NCI-H2107 (cell line): Measurements from ENCODE around the gene RBM7.

ENCODE experiments used
- DNase-seq: peaks from one replicate; lab custom pipeline; 2025; lab: John Stamatoyannopoulos, UW

RBM7 gene, protein sequence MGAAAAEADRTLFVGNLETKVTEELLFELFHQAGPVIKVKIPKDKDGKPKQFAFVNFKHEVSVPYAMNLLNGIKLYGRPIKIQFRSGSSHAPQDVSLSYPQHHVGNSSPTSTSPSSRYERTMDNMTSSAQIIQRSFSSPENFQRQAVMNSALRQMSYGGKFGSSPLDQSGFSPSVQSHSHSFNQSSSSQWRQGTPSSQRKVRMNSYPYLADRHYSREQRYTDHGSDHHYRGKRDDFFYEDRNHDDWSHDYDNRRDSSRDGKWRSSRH

DNA sequence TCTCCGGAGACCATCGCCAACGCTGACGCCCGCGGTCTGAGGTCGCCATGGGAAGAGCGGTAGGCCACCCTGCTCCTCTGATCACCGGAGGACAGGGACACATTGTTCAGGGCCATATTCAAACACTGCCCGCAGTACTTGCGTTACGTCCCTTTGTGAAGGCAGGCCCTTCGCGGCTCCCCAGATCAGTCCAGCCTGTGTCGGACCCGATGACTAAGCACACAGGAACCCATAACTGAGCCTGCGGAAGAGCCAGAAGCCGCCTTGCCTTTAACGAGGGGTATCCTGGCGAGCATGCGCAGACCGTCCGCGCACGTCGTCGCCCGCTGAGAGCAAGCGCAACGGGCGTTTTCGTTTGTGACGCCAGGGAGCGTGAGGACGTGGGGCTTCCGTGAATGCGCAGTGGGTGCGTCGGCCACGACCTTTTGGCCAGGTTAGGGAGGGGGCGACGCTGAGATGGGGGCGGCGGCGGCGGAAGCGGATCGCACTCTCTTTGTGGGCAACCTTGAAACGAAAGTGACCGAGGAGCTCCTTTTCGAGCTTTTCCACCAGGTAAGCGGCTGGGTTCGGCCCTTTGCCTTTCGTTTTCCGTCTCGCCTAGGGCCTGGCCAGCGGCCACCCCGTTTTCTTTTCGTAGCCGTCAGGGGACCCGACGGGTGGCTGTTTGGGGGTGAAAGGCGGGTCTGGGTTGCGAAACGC, at the start of gene RBM7, which contains the start of gene C11orf71:
TSS of gene RBM7 (plus strand) at position 451 of the 699 bp plus-strand sequence. CDS start at position 457, 6 bp downstream.
TSS of gene C11orf71 (minus strand) at position 296 of the 699 bp plus-strand sequence. CDS start at position 116, 180 bp downstream.
- peak; percentile 90 for DNase-seq

DNA sequence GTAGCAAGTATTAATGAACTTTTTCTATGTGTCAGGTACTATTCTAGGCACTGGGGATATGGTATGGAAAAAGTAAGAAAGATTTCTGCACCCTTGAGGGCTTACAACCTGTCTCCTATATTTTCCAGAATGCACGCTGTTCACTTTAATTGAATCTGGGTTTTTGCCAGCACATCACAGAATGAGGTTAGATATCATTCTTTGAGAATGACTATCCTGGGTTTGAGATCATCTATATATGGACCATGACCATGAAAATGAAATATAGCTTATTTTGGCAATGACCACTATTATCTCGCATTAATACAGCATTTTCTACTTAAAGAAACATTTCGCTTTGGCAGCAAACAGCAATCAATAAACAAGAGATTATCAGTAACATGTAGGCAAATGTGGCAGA, 47.0 kb upstream of the RBM7 start:
- no peak for DNase-seq

DNA sequence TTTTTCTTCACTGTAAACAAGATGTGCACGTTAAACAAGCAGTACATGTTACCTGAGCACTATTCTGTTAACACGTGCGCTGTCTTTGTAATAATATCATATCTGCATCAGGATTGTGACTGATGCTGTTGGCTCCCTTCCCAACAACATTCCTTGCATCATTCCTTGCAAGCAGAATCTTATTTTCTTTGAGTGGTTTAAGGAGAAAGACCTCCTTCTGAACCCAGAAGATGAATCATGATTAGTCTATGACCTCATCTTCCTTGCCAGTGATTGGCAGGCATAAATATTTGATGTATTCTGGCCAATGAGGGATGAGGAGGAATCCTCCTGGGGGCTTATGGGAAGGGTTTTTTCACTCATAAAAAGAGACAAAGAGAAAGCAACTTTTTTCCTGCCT, 46.4 kb upstream of the RBM7 start:
- no peak for DNase-seq

DNA sequence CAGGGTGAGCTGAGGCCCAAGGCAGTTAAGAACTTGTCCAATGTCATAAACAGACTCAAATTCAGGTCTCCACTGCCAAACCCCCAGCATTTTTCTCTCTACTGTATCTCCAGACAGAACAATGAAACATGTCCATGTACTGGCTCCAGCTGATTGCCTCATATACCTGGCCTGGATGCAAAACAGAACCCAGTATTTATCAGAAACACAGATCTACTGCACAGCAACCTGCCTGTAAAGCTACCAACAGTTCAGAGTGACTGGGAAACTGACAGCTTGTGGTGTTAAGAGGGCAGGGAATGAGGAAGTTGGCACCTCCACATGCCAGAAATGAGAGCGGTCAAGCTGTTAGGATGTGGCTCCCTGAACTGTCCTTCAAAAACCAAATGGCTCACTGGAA, 41.8 kb upstream of the RBM7 start:
- no peak for DNase-seq

DNA sequence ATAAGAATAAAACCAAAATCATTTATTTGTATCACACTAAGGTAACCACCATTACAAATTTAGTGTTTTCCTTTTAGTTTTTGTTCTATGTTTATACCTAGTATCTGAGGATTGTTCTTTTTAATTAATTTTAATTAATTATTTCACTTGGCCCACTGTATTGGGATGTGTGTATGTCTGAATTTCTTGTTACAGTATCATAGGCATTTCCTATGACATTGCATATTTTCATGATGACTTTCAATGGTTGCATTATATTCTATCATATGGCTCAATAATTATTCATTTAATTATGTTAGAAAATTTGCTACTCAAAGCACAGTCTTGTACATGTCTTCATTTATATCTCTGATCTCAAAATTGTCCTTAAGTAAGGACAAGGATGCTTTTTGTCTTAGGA, 41.1 kb upstream of the RBM7 start:
- no peak for DNase-seq

DNA sequence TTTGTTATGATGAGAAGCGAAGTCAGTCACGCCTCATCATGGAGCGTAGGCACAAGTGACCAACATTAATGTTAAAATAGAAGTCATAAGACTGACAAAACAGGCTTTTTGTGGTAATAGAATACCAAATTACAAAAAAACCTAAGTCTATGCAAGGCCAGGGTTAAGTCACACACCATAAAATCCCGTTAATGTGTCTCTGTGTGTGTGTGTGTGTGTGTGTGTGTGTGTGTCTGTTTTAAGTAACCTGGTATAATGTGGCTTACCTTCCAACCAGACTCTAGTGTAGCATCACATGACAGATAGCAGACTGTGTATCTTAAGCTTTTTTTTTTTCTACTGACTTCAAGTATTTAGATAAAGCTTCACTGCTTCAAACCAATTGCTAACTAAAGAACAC, 38.1 kb upstream of the RBM7 start:
- no peak for DNase-seq

DNA sequence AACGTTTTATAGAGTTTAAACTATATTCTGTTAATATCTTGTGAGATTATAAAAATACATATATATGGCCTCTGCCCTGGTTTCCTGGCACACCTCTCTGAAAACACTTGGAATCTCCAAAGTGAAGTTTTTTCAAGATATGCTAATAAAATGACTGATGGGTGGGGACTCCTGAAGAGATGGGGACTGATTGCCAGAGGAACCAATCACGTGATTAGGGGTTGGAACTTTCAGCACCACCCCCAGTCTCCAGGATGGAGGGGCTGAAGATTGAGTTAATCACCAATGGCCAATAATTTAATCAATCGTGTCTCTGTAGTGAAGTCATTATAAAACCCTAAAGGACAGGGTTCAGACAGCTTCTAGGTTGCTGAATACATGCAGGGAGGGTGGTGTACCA, 37.5 kb upstream of the RBM7 start:
- DNase-seq = no peak

DNA sequence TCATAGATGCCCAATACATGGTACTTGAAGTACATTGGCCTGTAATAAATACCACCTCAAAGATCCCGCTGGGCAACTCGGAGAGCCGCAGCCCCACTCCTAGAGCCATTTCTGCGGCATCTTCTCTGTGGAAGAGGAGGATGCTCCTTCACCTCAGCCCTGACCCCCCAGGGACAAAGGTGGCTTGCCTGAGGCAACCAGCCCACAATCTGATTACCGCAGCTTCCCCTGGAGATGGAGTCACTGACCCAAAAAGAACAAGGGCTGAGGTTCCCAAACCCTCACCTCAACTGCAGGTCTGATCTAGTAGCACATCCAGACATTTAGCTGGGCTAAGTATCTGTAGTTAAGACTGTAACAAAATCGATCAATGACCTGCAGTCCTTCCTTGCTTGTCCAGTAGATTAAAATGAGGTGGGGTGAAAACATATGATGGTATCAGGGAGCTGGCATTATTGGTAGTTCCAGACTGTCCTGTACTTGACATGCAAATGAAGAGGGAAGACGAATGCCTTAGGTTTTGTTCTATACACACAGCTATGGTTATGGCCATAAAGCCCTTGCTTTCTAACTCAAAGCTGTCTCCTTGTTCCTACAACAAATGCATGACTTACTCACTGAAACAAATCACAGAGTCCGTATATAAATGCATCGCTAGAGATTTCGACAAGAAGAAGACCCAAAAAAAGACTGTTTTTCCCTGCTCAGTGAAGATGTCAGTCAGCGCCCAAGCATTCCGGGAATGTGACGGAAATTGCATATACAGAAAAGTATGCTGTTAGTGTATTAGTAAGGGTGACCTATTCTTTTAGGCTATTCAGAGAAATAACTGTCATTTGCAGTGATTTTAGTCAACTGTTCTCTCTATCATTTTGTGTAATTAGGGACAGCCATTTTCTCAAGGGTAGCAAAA, 33.9 kb upstream of the RBM7 start:
- no peak for DNase-seq

DNA sequence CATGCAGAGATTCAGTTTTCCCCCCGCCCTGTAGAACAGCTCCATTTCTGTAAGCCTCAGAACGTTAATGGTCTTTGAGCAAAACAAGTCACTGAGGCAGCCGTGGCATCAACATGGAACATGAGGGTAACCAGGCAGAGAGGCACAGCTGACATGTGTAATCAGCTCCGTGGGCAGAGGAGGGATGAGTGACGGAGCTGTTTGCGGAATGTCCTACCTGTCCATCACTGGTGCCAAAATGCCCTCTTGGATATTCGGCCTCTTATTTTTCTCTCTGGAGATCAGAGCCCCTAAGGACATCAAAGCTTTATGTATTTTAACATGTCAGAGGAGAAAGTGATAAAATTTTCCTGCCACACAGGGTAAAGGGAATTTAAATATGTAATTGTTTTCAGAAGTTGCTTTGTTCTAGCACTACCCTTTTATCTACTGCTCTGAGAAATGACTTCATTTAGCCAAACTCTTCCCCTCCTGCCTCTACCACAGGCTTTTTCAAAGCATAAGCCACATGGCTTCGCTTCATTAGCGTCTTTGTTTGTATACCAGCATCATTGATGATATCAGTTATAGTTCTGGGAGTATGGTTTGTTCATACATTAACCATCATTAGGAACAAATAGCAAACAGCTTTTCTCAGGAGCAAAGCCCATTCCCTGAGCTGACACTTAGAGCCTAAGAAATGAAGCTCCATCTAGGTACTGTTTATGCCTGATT, 33.1 kb upstream of the RBM7 start:
- DNase-seq = no peak

DNA sequence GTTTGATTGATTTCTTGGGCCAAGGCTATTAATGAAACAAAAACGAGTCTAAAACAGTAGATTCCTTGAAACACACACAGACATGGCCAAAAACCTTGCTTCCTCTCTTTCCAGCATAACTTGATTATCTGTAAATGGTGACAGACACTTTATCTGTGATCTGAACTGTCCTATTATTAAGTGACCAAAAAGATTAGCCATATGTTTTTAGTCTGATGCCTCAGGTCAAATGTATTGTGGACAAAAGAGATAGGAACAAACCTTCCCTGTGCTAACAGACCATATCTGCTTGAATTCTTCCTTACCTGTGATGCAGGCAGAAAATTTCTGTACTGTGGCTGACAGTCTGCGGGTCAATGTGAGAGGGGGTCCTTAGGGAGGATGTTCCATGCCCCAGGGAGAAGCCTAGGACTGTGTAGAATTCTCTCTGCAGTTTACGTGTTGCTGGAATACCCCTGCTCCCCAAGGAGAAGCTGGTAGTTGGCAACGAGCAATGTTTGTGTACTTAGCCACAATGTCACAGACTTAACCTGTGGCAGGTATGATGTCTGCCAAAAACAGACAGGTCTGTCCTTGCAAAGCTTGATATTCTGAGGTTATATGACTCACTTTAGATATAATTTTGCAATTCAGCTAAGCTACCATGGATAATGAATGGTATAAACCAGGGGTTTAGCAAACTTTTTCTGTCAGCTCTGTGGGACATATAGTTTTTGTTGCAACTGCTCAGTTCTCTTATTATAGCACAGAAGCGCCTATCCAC, 31.4 kb upstream of the RBM7 start:
- no peak for DNase-seq

DNA sequence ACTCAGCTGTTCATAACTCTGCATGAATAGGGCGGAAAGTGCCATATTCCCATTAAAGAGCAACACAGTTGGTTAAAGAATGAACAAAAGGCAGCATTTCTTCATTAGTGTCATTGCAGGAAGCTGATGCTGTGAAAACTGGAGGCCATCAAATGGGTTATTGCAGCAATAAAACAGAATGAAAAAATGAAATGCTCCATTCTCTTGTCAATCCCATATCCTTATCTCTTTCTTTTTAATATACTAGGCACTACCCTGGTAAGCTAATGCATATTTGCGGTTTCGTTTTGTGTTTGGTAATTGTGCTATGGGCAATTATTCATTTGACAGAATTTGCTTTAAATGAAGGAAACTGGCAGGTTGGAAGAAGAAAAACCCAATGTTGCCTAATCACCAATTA, 25.4 kb upstream of the RBM7 start:
- no peak for DNase-seq

DNA sequence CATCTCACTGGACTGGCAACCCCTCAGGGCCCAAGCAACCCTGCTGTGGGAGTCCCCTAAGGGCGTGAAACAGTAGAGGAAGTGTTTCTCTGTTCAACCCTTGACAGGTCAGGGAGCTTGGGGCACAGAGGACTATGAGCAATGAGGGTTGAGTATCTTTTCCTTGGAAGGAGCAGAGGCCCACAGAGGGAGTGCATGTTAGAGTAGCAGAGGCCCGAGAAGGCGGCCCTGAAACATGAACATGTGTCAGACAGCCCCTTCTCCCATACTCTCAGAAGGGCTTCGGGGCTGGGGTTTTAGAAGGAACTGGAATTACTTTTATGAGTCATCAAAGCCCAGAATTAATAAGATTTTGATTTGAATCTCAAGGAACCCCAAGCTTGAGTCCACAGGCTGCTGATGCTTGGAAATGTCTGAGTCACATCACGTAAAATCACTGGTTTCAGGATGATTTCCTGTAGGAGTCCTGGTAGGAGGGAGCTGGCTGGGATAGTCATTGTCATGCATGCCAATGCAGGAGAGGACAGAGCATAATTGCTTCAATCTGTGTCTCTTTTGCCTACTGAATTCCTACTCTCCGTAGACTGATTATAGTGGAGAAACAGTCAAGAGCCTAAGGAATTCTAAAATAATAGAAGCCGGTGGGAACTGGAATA, 22.7 kb upstream of the RBM7 start:
- no peak for DNase-seq

DNA sequence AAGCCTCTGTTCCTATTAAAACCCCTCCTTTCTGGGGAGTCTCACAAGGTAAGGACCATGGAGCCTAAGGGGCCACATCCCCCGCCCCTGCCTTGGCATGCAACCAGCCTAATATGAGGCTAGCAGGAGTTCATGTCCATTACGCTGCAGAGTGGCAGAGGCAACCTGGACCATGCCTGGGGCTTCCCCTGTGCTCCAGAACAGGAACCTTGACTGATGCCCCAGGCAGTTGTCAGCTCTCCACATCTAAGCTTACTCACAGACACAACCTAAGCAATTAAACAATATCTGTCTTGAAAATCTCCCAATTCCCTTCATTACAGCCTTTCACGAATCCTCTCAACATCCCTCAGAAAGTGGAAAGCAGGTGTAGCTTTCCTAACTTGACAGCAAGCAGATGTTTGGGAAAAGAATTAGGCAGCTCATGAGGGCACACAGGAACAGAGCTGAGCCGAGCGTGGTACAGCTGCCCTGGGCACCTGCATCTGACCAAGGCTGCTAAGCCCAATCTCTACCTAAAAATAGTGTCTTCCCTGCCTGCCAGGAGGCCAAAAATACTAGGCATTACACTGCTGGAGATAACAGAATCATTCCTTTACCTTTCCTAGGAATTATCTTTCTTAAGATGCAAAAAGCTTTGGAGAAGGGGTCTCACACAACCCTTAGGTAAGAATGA, 20.9 kb upstream of the RBM7 start:
- no peak for DNase-seq

DNA sequence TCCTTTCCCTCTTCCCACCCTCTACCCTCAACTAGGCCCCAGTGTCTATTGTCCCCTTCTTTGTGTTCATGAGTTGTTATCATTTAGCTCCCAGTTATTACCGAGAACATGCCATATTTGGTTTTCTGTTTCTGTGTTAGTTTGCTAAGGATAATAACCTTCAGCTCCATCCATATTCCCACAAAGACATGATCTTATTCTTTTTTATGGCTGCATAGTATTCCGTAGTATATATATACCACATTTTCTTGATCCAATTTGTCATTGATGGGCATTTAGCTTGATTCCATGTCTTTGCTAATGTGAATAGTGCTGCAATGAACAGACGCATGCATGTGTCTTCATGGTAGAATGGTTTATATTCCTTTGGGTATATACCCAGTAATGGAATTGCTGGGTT, 18.0 kb upstream of the RBM7 start:
- no peak for DNase-seq

DNA sequence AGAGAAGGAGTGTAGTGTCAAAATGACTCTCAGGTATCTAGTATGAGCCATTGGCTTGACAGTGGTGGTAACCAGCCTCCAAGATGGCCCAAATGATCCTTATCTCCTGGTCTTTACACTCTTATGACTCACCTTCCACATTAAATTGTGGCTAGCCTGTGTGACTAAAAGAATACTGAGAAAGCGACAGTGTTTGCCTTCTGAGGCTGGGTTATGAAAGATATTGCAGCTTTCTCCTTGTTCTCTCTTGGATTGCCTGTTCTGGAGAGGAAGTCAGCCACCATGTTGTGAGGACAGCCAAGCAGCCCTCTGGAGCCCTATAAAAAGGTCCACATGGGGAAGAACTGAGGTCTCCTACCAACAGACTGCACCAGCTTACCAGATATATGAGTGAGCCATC, 16.0 kb upstream of the RBM7 start:
- no peak for DNase-seq

DNA sequence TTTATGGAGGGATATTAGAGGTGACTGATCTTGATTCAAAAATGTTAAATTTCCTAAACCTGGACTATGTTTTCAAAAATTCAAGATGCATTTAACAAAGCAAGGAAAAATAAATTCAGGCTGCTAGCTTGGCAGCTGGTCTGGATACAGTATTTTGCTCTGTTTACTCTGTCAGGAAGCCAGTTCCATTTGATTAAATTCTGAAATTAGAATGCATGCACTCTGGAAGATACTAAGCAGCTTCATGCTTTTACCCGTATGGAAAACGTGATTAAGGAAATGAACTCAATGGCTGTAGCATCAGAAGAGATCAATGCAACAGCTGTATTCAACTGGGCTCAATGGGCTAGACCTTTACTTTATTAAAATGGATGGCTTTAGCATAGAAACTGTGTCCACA, 14.3 kb upstream of the RBM7 start:
- DNase-seq = no peak

DNA sequence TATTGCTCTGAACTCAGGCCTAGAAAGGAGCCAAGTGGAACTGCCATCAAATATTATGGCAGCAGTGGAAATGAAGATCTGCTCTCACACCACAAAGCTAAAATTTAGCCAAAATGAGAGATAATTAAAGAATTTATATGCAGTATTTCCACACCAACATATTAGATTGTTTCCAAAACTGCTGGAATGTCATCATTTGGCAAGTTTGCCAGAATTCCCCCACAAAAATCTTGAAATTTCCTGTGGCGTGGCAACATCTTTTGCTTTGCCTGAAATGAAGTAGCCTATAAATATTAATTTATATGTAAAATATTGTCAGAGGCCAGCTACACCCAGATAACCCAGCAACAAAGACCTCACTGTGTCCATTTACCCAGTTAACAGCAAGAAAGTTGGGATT, 13.9 kb upstream of the RBM7 start:
- DNase-seq = no peak

DNA sequence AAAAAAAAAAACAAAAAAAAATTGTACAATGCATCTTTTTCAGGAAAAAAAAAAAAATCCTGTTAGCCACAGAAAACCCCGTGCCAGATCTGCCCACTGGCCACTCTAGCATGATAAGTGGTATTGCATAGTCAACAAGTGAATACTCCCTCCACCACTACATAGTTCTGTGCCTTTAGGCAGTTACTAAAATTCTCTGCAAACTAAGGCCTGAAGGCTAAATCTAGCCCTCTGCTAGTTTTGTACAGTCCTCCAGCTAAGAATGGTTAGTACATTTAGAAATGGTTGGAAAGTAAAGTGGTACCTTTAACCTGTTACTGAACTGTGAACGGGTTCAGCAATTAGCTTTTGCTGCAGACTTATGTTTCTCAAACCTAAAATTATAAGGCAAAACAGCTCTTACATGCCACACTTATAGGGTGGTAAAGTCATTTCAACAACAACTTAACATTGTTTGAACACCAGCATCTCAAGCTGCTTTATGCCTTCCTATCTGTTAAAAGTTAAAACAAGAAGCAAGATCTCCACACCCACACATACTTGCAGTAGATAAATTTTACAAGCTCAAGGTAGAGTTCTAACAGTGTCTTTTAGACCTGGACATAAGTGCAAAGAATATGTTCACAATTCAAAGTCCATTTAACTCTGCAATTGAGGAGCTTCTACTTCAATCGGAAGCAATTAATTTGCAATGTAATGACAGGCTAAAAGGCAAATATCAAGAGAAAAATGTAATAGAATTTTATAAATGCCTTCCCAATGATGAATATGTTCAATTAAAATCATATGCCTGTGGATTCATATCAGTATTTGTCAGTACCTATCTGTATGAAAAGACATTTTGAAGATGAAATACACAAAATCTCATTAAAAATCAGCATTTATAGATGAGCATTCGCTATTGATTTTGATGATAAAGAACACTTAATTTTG, 7.5 kb upstream of the RBM7 start:
- no peak for DNase-seq

DNA sequence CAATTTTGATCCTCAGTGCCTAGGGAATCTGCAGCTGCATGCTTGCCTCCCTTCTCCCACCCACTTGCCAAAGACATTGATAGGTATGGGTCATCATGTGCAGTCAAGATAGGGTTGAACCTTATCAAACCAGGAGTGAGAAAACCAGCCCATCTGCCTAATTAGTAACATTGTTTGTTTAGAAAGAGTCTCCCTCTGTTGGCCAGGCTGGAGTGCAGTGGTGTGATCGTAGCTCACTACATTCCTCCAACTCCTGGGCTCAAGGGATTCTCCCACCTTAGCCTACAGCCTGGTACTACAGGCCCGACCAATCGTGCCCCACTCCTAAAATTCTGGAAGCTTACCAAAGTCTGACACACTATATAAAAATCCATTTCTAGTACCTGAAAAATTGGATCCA, 4.7 kb upstream of the RBM7 start:
- DNase-seq = no peak
